ENCODE results near the gene NOS1.

- TF ChIP-seq CTCF (IDR thresholded peaks at IDR 0.05) (no peak), POLR2A (IDR thresholded peaks at IDR 0.05) (no peak)
Observed at GRCh38 chr12:117331691-117332090, 29.7 kb downstream of the NOS1 start.

Data from thyroid gland (tissue), 4 donors.